GM12891 (cell line): ENCODE results near the gene AHRR.

Experiments
- PAX5 ChIP-seq: IDR thresholded peaks from 2 replicates; pipeline ENCODE4 v1.6.1; 2011; ENCODE audit warnings: low read length, moderate library complexity, mild to moderate bottlenecking; ENCODE audit not compliant: insufficient read depth, severe bottlenecking
- POLR2A ChIP-seq: IDR thresholded peaks from 2 replicates; pipeline ENCODE4 v1.6.1; 2011; ENCODE audit warnings: low read depth, low read length, control low read depth
- POLR2AphosphoS5 ChIP-seq: IDR thresholded peaks from 2 replicates; pipeline ENCODE4 v1.6.1; 2011; ENCODE audit warnings: low read depth, low read length, control low read depth
- TAF1 ChIP-seq: IDR thresholded peaks from 2 replicates; pipeline ENCODE4 v1.6.1; 2011; ENCODE audit warnings: low read depth, low read length, control low read depth

- TF ChIP-seq TAF1 (no peak), POLR2A (no peak), POLR2AphosphoS5 (no peak), PAX5 (no peak)
Observed at GRCh38 chr5:464446-464842, 142.9 kb downstream of the AHRR start.
